Transverse colon (tissue), 4 donors: ENCODE measurements around the gene ACTR1A. TPM values are rescaled to one million over a fixed set of nuclear protein-coding genes. Genes with fewer than 3 reads are reported as not detected.

Experiments used
- DNase-seq: peaks from one replicate; pipeline ENCODE4 v3.0.0-alpha.2; 2019
- H3K27ac ChIP-seq, 4 donors: fragments of 200-600 bp; sonication (generic); 2 replicates each; pipeline ENCODE4 v1.5.1; 2016 to 2018; ENCODE audit warnings: inconsistent platforms in 4 of 4
- H3K27me3 ChIP-seq: fragments of 200-600 bp; sonication (generic); 2 replicates; pipeline ENCODE4 v1.5.1; 2017; ENCODE audit warnings: inconsistent platforms
- H3K36me3 ChIP-seq, 4 donors: fragments of 200-600 bp; sonication (generic); 2 replicates each; pipeline ENCODE4 v1.5.1; 2017 to 2019; ENCODE audit warnings: inconsistent platforms in 4 of 4
- H3K4me1 ChIP-seq, 4 donors: fragments of 200-600 bp; sonication (generic); 2 replicates each; pipeline ENCODE4 v1.5.1; 2017 to 2020; ENCODE audit warnings: inconsistent platforms in 4 of 4
- H3K4me3 ChIP-seq, 4 donors: fragments of 200-600 bp; sonication (generic); 1 replicate in 1 of 4; 2 replicates in 3 of 4; pipeline versions ENCODE4 v1.5.1 to v1.6.1; 2017 to 2019; ENCODE audit warnings: inconsistent platforms in 4 of 4
- H3K9me3 ChIP-seq, 2 donors: fragments of 200-600 bp; sonication (generic); 2 replicates each; pipeline ENCODE4 v1.5.1; 2017 to 2019; ENCODE audit warnings: inconsistent platforms in 2 of 2
- CTCF ChIP-seq, 5 experiments: fragments of 200-600 bp in 3 of 5; fragments of 450-650 bp in 2 of 5; sonication (generic) in 3 of 5; IDR thresholded peaks; 1 replicate in 2 of 5; 2 replicates in 3 of 5; pipeline ENCODE4 v1.5.1; 2016 to 2017; ENCODE audit warnings: antibody characterized with exemption in 5 of 5, inconsistent platforms in 3 of 5, mild to moderate bottlenecking in 2 of 5, moderate library complexity in 1 of 5
- EP300 ChIP-seq: sonication (generic); formaldehyde crosslinking; IDR thresholded peaks from one replicate; pipeline ENCODE4 v1.6.1; 2017; ENCODE audit warnings: antibody characterized with exemption, low read depth
- POLR2A ChIP-seq: fragments of 450-650 bp; IDR thresholded peaks from one replicate; pipeline ENCODE4 v1.6.1; 2016; ENCODE audit warnings: antibody characterized with exemption, mild to moderate bottlenecking, moderate library complexity
- POLR2AphosphoS5 ChIP-seq, 3 donors: sonication (generic); formaldehyde crosslinking; IDR thresholded peaks; one replicate each; pipeline ENCODE4 v1.6.1; 2016; ENCODE audit warnings: antibody characterized with exemption in 3 of 3
- WGBS, 2 donors: methylation state at CpG; one replicate each; pipeline ENCODE4 v1.1.5; 2018; ENCODE audit warnings: low coverage in 1 of 2; 5-methylcytosine and 5-hydroxymethylcytosine counted together
- in situ Hi-C, 4 donors: fragments of 200-750 bp; cut with MboI; loops; one replicate each; pipeline versions ENCODE4 v1.15.0 to v1.15.1; 2017; ENCODE audit warnings: low sequenced_read_pairs in 3 of 4, low pct_ligation_motif_present in 1 of 4, low pct_unique_long_range_greater_than_20kb in 1 of 4
- intact Hi-C: fragments of 100-400 bp; cut with DNase I; formaldehyde crosslinking; loops from one replicate; pipeline ENCODE4 v1.15.1; 2023; ENCODE audit warnings: low total_unique reads
- total RNA-seq, 4 donors: library from RNA; depleted of rRNA; stranded (reverse); fragments of >200 nt; gene quantifications; one replicate each; pipeline ENCODE4 v1.1.0, GENCODE V29; 2016

Gene ACTR1A
- total RNA-seq, 4 donors from 2014 or later: 49.7 to 90.8 (median 79.4) TPM

- H3K27me3 ChIP-seq: peaks cover 23% of the 10 kb centered on the region
- TF ChIP-seq CTCF (IDR thresholded peaks at IDR 0.05) (no peak), POLR2AphosphoS5 (IDR thresholded peaks at IDR 0.05) (no peak), POLR2A (no peak), EP300 (no peak)
- no peaks in the 10 kb centered on the region for H3K36me3 ChIP-seq
- 46 to 50% methylated on average over 1 to 5 of the region's 5 CpGs for WGBS, 2 donors
- peak overlapping the region in 1 of 4 donors; percentile 1 for H3K27ac ChIP-seq
- H3K4me1 ChIP-seq: peaks cover 7 to 37% (median 14%) of the 10 kb centered on the region in 4 donors
- H3K9me3 ChIP-seq: no peaks in the 10 kb centered on the region
- in situ Hi-C loops: no loop called here
- intact Hi-C loops: no loop called here
- DNase-seq: no peak
- no peak overlapping the region for H3K4me3 ChIP-seq
Measured at GRCh38 chr10:102433619-102434046, 68.9 kb downstream of the ACTR1A start.

DNA sequence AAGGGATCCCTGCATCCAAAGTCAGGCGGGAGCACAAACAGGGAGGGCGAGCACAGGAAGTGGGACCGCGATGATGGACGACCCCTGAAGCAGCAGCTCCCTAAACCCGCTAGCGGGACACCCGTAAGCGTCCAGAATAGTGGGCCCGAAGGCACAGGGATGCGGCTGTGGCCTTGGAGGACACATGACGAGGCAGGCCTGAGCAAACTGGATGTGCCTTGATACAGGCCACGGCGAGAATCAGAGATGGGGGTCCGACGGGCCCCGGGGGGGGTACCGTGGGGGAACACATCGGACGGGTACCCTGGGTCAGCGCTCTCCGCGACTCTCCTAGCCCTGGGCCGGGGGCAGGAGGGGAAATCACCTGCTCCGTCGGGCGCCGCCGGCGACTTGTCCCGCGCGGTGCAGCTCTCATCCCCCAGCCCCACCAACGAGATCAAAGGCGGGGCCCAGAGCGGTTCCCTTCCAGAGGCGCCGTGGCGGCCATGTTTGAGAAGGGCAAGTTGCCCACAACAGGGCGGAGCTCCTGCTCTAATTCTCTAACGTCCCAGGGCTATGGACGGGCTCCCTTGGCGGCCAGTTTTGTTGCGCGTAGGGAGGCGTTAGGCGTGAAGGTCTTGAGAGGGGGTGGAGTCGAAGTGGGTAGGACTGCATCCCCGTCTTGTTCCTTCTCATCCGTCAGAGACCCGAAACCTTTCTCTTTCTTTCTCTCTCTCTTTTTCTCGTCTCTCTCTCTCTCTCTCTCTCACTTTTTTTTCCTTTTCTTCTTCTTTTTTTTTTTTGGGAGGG, 70.2 kb downstream of the ACTR1A start, which contains the start of gene CUEDC2:
Gene CUEDC2 (minus strand): TSS at position 413 of the 789 bp plus-strand sequence. CDS start 7,386 bp downstream, outside the sequence.
- 0% methylated on average over 2 to 50 of the region's 52 CpGs for WGBS, 2 donors
- Histone ChIP-seq H3K36me3 (no peaks in the 10 kb centered on the region), H3K27me3 (peaks cover 23% of the 10 kb centered on the region), H3K4me3 (peak within 1 kb of the TSS; percentile 68 to 99 (median 83)), H3K9me3 (no peaks in the 10 kb centered on the region), H3K4me1 (peaks cover 7 to 37% (median 14%) of the 10 kb centered on the region in 4 donors), H3K27ac (peak within 1 kb of the TSS; percentile 83 to 87 (median 84))
- TF ChIP-seq POLR2A: peak; percentile 6
- TF ChIP-seq CTCF (IDR thresholded peaks at IDR 0.05): no peak
- TF ChIP-seq POLR2AphosphoS5 (IDR thresholded peaks at IDR 0.05): peak; percentile 29 to 56 (median 55)
- no peak for TF ChIP-seq EP300
- DNase-seq: peak; percentile 98
- in situ Hi-C loops (no loop called here), intact Hi-C loops (no loop called here)

DNA sequence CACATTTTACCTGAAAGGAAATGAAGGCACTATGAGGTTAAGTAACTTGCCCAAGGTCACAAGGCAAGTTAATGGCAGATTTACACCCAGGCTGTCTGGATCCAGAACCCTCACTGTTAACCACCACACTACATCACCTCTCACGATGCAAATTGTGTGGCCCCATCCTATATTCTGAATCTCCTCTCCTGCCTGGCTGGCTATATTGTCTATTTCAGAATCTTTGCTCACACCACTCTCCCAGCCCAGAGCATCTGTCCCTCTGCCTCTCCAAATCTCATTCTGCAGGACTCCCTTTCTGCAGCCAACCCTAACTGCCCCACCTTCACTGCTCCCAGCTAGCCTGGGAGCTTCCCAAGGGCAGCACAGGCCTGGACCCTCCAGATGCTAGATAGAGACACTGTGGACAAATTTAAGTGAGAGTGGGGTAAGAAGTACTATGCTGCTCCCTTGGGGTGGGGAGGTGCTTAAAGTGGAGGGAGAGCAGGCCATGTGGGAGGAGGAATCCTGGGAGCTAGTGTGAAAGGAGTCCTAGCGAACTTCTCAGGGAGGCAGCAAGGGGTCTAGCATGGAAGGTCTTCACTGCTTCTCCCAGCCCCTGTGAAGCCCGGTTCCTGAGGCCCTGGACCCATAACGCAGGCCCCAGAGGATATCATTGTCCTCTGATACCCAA, 70.9 kb downstream of the ACTR1A start:
- Histone ChIP-seq H3K27ac (peak overlapping the region; percentile 83 to 87 (median 84)), H3K36me3 (no peaks in the 10 kb centered on the region), H3K4me1 (peaks cover 7 to 37% (median 14%) of the 10 kb centered on the region in 4 donors), H3K4me3 (peak overlapping the region; percentile 68 to 99 (median 83)), H3K9me3 (no peaks in the 10 kb centered on the region), H3K27me3 (peaks cover 23% of the 10 kb centered on the region)
- DNase-seq: no peak
- no peak for TF ChIP-seq CTCF (IDR thresholded peaks at IDR 0.05)
- TF ChIP-seq POLR2A: no peak
- no peak for TF ChIP-seq EP300
- TF ChIP-seq POLR2AphosphoS5 (IDR thresholded peaks at IDR 0.05): no peak
- in situ Hi-C loops: no loop called here
- intact Hi-C loops: no loop called here
- 19 to 62% methylated on average over 1 to 4 of the region's 4 CpGs for WGBS, 2 donors

GRCh38 chr10:102429468-102429867, 73.0 kb downstream of the ACTR1A start:
- WGBS, 2 donors: 89% methylated on average over 8 of the region's 8 CpGs; no CpG with 5 or more reads in 1 of the 2 donors
- no peak overlapping the region for H3K27ac ChIP-seq
- DNase-seq: no peak
- no peak for TF ChIP-seq POLR2A
- no peak for TF ChIP-seq POLR2AphosphoS5 (IDR thresholded peaks at IDR 0.05)
- TF ChIP-seq CTCF (IDR thresholded peaks at IDR 0.05): no peak
- no peak for TF ChIP-seq EP300
- H3K4me1 ChIP-seq: peaks cover 7 to 23% (median 11%) of the 10 kb centered on the region in 4 donors
- H3K9me3 ChIP-seq: no peaks in the 10 kb centered on the region
- intact Hi-C loops (no loop called here), in situ Hi-C loops (no loop called here)
- H3K4me3 ChIP-seq: no peak overlapping the region
- H3K27me3 ChIP-seq: peaks cover 11% of the 10 kb centered on the region
- H3K36me3 ChIP-seq: peaks cover 0 to under 1% (median 0%) of the 10 kb centered on the region in 4 donors
